Frontal cortex (tissue), 4 donors: ENCODE results near the gene ZDHHC8. TPM values are rescaled to one million over a fixed set of nuclear protein-coding genes. Genes with fewer than 3 reads are reported as not detected.

Experiments used
- DNase-seq, 2 donors: peaks; one replicate each; pipeline ENCODE4 v3.0.0; 2012; ENCODE audit warnings: low spot score in 2 of 2
- FAIRE-seq: peaks from 2 replicates; lab custom pipeline; 2012; peaks lifted over from hg19 to GRCh38; lab: Jason Lieb, UNC
- total RNA-seq: library from RNA; depleted of rRNA; stranded (reverse); fragments of >200 nt; gene quantifications from one replicate; pipeline ENCODE4 v1.2.3, GENCODE V29; 2014
- donor health status: control.
- donor health status: control.
- donor health status: control.

The ZDHHC8 gene
- total RNA-seq, 1 donor from 2014 or later: 2.9 TPM

DNA sequence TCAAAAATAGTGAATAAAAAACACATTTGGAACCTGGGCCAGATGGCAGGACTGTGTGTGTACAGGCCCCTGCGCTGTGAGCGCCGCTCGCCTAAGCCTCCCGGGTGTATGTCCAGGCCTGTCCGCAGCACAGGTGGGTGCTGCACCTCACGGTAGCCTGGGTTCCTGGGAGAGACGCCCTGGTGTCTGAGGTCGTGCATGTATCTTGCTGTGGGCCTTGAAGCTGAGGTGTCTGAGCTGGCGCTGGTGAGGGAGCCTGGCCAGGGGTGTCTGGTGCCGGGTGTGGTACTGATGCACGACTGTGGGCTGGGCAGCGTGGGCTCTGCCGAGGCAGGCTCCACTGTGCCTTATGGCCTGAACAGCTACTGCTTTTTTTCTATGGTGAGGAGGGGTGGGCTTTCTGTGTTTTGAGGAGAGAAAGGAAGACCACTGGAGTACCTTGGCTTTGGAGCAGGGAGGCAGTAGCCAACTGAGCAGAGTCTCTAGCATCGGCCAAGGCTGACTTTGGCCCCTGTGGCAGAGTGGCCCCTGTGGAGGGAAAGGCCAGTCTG lies 4.2 kb upstream of the ZDHHC8 start:
- FAIRE-seq: no peak

DNA sequence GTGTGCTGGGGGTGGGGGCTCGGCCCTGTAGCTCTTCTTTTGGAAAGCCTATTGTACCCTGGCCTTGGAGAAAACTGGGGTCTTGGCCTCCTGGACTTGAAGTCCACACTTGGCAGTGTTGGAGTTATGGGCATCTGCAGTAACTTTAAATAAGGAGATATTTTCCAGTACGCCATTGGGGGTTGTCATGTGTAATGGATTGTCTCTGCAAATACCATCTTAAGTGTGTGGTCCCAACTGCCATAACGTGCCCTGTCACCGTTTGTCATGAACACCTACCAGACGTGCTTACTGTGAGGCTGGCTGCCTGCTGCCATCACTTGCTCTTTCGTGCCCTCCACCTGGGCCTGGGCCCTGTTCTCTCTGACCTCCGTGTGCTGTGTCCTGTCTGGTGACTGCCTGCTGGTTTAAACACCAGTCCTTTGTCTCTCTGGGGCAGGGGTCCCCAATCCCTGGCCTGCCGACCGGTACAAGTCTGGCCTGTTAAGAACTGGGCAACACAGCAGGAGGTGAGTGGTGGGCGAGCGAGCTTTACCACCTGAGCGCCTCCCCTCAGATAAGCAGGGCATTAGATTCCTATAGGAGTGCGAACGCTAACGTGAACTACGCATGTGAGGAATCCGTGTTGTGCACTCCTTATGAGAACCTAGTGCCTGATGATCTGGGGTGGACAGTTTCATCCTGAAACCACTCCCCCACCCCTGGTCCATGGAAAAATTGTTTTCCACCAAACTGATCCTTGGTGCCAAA lies 3.6 kb upstream of the ZDHHC8 start:
- DNase-seq: no peak
- FAIRE-seq: no peak

More for the DNA sequence above, 4.2 kb upstream of the ZDHHC8 start:
- no peak for DNase-seq

DNA sequence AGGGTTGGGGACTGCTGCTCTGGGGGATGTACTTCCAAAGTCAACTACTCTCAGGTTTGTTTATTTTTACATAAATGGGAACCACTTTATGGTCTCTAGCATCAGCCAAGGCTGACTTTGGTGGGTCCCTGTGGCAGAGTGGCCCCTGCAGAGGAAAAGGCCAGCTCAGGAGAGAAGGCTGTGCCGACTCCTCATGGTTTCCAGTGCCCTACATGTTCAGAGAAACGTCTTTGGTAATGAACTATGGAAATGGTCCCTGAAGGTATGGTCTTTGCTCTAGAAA lies 3.0 kb upstream of the ZDHHC8 start:
- DNase-seq: no peak
- no peak for FAIRE-seq

DNA sequence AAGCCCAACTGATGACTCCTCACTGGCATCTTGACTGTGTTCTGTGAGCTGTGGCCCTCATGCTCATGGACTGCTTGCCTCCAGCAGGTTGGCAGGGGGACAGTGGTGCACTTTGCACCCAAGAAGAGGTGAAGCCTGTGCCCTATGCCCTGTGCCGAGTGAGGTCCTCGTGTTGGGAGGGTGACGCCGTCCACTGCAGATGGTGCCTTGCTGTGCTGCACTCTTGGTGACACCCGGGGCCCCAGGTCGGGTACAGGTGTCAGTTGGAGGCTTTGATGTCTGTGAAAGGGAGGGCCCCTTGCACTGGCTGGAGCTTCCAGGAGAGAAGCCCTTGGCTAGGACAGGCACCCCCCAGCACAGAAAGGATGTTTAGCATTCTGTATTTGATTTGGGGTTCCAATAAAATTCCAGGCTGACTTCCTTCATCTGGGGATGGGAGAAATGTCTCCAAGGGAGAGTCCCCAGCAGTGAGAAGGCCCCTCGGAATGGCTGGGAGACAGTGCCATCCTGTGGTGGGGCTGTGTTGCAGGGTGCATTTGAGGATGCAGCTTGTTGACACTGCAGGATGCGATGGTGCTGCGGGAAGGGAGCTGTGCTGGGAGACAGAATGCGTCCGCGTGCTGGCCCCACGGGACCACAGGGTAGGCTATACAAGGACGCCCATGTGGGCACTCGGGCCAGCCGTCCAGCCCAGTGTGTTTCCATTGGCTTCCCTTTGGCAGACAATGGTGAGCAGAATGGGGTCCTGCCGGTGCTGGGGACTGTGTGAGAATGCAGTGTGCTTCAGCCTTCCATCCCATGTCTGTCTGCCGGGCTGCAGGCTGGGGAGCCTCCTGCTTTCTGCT lies 2.5 kb upstream of the ZDHHC8 start:
- no peak for DNase-seq
- FAIRE-seq: no peak

DNA sequence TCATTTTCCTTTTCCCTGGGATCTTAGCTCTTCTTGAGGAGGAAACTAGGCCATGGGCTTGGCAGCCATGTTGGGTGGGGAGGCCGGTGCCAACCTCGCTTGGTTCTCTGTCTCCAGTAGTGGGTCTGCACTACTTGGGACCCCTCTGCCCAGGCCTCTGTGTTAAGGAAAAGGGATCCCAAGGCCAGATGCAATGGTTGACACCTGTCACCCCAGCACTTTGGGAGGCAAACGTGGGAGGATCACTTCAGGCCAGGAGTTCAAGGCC lies 1.9 kb upstream of the ZDHHC8 start:
- DNase-seq (no peak), FAIRE-seq (no peak)

DNA sequence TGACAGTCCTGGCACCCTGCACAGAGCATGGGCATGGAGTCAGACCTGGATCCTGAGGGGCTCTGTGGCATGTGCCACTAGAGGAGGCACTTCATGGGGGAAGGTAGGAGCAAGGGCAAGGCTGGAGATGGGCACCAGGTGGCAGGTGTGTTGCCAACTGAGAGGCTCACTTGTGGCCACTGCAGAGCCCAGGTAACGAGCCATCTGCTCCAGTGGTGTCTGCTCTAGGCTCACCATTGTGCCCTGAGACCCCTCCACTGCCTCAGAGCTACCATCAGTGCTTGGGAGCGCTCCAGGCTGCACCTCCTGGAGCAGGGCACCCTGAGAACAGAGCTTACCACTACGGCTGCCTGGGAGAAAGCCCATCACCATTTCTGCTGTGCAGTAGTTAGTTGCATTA lies 1.3 kb upstream of the ZDHHC8 start:
- DNase-seq (no peak), FAIRE-seq (no peak)

DNA sequence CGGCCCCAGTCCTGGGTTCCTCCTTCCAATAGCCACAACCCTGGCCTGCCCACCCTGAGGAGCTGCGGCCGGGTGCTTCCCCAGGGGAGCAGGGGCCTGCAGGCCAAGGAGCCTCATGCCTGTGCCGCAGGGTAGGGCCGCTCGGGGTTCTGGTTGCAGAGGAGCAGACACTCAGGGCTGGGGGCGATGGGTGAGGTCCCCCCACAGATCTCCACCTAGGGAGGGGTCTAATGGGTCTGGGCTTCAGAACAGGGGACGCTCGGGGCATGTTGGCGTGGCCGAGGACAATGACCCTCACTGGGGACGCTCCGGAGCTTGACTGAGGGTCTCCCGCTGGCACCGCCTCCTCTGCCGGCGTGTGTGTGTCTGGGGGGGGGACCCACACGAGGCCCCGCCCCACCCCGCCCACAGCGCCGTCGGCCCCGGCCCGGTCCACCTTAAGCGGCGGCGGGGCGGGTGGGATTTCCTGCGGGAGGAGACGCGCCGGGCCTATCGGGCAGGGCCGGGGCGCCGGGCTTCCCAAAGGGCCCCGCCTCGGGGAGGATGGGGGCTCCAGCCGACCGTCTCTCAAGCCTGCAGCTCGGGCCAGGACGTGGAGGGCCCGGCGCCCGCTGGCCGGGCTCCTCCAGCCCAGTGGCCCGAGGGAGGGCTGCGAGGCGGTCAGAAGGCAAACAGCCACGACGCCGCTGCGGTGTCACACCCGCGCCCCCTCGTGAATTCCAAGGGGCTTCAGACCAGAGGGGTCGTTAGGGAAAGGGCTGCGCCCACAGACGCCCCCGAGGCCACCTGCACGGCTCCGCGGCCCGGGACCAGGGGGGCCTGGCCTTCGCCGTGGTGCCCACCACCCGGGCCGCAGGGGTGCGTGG lies 640 bp upstream of the ZDHHC8 start:
- FAIRE-seq: no peak

DNA sequence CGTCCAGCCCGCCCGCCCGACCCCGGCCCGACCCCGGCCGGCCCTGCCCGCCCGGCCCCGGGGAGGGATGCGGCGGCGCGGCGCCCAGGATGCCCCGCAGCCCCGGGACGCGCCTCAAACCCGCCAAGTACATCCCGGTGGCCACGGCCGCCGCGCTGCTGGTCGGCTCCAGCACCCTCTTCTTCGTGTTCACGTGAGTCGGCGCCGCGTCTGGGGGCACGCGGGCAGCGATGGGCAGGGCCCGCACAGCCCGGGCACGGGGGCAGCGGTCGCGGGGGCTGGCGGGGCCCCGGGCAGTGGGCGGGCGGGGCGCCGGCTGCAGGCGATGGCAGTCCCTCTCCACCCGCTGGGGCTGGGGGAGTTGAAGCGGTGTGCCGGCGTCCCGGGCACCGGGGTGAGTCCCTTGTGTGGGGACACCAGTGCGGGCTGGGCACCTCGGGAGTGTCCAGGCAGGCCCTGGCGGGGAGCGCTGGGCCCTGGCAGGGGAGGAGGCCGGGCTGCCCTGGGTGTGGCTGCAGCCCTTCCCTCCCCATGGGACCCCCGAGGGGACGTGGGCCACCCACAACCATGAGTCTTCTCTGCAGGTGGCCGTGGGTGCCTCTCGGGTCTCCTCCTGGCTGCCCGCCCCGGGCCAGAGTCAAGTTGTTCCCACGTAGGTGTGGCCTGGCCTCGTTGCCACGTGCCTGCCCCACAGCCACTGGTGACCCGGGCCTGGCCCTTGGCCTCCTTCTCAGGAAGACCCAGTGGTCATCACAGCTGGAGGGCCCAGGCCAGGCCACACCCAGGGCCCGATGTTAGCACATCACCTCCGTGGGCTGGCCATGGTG lies 468 bp downstream of the ZDHHC8 start:
- FAIRE-seq (no peak), DNase-seq (no peak)

More for the DNA sequence above, 640 bp upstream of the ZDHHC8 start:
- DNase-seq: peak; percentile 94 to 96

DNA sequence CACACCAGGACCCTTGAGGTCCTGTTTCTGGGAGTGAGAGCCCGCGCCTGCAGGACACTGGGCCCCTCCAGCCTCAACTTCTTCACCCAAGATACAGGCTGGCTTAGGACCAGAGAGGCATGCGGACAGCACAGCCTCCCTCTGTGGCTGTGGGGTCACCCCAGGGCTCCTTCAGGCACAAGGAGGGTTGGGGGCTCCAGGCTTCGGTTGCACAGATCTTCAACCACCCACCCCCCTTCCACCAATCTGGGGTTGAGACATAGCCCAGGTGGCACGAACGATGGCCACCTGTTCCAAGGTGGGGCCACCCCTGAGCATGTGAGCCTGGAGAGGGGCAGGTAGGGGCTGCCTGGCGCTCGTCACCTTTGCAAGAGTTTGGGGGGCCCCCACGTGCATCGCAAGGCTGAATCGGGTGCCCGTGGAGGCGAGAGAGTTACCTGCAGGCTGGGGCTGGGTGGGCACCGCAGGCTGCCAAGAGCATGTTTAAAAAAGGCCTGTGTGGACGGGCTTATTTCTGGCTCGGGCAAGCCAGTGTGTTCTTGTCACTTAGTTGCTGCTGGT lies 1.2 kb downstream of the ZDHHC8 start:
- FAIRE-seq (no peak), DNase-seq (no peak)

DNA sequence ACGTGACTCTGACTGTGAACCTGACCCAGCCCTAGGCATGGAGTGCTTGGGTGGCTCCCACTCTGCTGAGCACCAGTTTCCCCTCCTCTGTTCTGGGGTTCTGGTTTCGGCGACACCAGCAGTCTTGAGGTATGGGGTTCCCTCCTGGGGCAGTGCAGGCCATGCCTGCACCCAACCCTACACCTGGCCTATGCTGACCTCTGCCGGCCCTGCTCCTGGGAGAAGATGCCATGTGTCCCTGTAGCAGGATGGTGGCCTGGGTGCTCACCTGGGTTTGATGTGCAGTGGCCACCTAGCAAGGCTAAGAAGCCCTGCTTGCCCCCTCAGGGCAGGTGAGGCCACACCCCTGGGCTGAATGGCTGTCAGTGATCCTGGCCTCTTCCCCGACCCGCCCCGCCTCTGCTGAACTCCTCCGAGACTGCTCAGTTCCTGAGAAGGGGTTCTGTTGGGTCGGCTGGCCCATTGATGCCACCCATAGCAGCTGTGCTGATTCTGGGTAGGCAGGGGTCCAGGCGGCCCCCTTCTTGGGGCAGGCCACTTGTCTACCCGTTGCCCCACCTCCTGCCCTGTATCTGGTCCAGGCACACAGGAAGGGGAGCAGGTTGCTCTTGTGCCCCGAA lies 2.4 kb downstream of the ZDHHC8 start:
- DNase-seq (no peak), FAIRE-seq (no peak)

DNA sequence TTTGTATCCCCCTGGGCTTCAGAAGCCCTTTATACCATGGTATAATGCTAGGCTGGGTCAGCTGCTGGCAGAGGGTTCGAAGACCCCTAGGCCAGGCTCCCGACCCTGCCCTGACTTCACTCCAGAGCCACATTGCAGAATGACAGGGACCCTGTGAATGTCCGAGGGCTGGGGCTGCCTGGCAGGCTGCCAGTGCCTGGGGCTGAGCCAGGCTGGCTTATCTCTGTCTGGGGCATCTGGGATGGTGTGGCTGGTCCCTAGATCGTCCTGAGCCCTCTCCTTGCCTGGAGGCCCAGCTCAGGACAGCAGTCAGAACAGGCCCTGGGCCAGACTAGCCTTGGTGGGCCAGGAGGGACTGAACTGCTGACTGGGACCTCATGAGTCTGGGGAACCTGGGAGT lies 3.7 kb downstream of the ZDHHC8 start:
- FAIRE-seq: no peak
- DNase-seq: no peak

DNA sequence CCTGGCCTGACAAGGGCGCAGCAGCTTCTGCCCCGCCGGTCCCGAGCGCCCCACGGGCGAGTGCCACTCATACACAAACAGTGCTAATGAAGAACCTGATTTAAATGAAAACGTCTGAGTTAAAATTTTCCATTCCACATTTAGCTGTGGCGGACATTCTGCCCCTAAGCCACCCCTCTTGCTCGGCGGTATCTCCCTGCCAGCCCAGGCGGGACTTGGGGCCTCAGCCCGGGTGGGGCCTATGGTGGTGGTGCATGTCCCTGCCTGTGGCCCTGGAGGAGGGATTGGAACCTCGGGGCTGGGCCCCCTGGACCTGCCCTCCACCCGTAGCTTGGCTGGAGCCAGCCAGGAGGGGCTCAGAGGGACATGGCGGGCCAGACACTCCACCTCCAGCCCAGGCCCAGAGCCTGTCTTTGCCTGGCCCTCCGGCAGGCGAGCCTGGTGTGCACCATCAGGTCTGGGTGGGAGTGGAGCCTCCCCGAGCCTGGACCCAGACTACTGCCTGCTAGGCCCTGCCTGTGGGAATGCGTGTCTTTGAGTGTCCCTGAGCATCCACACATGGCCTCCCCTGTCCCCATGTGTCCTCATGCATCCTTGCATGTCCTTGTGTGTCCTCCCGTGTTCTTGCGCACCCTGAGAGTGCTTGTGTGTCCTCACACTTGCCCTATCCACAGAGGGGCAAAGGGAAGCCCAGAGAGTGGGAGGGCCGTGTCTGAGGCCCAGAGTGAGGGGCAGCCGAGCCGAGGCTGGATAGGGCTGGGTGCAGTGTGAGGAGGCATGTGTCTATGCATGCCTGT lies 4.4 kb downstream of the ZDHHC8 start:
- no peak for FAIRE-seq
- DNase-seq: no peak

DNA sequence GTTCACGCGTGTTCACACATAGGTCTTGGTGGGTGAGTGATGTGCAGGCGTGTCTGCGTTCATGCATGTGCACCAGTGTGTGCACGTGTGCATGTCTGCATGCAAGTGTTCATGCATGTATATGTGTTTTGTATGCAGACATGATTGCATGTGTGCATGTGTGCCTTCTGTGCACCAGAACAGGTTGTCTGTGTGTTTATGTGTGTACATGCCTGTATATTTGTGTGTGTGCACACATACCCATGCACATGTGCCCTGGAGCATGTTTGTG lies 4.9 kb downstream of the ZDHHC8 start:
- FAIRE-seq (no peak), DNase-seq (no peak)

DNA sequence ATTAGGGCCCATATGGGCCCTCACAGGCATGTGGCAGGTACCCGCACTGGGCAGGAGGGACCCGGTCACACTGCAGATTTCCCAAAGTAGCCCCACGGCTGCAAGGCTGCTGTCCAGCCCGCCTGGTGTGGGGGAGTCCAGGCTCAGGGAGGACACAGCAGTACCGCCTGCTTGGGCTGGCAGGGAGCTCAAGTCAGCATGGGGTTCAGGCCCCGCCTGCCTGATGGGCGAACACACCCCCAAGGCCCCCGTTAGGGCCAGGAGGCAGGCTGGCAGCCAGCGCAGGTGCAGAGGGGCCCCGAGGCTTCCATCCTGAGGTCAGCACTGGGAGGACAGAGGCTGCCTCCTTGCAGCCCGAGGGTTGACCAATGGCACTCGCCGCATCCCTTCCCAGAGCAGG lies 5.5 kb downstream of the ZDHHC8 start:
- no peak for FAIRE-seq

DNA sequence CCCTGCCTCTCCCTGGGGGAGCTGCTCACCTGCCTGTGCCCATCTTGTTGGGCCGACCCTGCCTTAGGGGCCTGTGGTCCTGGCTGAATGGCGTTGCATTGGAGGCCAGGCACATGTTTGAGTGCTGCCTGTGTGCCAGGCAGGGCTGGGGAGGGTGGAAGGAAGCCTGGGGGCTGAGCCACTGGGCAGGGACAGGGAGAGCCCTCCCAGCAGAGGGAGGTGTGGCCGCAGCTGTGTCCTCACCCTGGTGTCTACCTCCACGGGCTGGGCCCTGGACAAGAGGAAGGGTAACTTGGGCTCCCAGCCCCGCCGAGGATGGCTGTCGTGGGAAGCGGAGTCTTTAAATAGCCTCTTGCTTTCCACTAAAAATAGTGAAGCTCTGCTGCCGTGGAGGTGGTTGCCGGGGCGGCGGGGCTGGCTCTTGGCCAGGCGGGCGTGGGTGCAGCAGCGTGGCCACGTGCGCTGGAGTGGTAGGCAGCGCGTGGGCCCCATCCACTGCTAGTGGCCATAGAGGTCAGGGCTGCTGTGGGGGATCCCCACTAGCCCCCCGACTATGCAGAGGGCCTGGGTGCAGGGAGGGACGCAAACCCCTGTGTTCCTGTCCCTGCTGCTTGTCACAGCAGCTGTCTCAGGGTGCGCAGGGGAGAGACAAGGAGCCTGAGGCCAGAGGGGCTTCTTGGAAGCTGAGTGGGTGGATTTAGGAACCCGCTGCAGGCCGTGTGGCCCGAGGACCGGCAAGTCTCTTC lies 6.2 kb downstream of the ZDHHC8 start:
- FAIRE-seq: no peak
- peak in 1 of 2 donors; percentile 58 for DNase-seq

More for the DNA sequence above, 5.5 kb downstream of the ZDHHC8 start:
- no peak for DNase-seq

DNA sequence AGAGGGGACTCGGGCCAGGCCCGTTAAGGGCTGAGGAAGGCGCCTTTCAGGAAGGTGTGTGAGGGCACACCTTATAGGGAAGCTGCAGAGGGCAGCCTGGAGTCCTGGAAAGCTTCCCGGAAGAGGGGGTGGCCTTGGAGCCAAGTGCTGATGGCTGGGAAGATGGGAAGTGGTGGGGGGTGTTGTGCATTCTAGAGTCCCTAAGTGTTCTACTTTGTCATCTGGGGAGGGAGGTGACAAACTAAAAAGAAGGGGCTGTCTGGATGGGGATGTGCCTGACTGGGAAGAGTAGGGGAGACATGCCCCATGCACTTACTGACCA lies 6.8 kb downstream of the ZDHHC8 start:
- FAIRE-seq (no peak), DNase-seq (no peak)

DNA sequence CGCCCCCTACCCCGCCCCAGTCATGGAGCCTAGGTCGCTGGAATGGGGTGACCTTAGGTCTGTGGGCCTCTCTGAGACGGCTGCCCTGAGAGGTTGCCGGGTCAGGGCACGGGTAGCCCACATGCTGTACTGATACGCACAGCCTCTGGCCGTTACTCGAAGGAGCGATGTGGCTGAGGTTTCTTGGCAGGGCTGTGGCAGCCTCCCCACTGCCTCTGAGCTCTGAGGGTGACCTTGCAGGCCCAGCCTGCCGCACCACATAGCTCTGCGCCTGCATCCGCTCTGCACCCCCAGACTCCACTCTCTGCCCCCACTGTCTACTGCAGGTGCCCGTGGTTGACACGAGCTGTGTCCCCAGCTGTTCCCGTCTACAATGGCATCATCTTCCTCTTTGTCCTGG lies 7.3 kb downstream of the ZDHHC8 start:
- no peak for DNase-seq
- FAIRE-seq: no peak
